Measurements from ENCODE around the gene ENO2.
A peak's percentile ranks its signal among the peaks of the same experiment; 100 is the strongest.

Gene ENO2

GRCh38 chr12:6932766-6933165, 18.4 kb downstream of the ENO2 start:
- H3K4me3 ChIP-seq (ENCODE audit: control insufficient read depth, low read depth, low read length): no peak overlapping the region
- TF ChIP-seq CTCF (IDR thresholded peaks at IDR 0.05; ENCODE audit: control insufficient read depth, insufficient read depth, low read depth, low read length, missing control alignments): no peak
- DNase-seq (ENCODE audit: low read depth): no peak

- DNase-seq (ENCODE audit: low read depth): no peak
- H3K4me3 ChIP-seq (ENCODE audit: control insufficient read depth, low read depth, low read length): no peak overlapping the region
- TF ChIP-seq CTCF (IDR thresholded peaks at IDR 0.05; ENCODE audit: control insufficient read depth, insufficient read depth, low read depth, low read length, missing control alignments): no peak
Measured at GRCh38 chr12:6934110-6934509, 19.7 kb downstream of the ENO2 start.

GRCh38 chr12:6935371-6936193, 21.2 kb downstream of the ENO2 start:
- TF ChIP-seq CTCF (IDR thresholded peaks at IDR 0.05; ENCODE audit: control insufficient read depth, insufficient read depth, low read depth, low read length, missing control alignments): no peak
- H3K4me3 ChIP-seq (ENCODE audit: control insufficient read depth, low read depth, low read length): no peak overlapping the region
- no peak for DNase-seq (ENCODE audit: low read depth)

GRCh38 chr12:6936194-6936635, 21.8 kb downstream of the ENO2 start:
- DNase-seq (ENCODE audit: low read depth): no peak
- no peak for TF ChIP-seq CTCF (IDR thresholded peaks at IDR 0.05; ENCODE audit: control insufficient read depth, insufficient read depth, low read depth, low read length, missing control alignments)
- H3K4me3 ChIP-seq (ENCODE audit: control insufficient read depth, low read depth, low read length): no peak overlapping the region

GRCh38 chr12:6936636-6937480, 22.5 kb downstream of the ENO2 start:
- no peak for TF ChIP-seq CTCF (IDR thresholded peaks at IDR 0.05; ENCODE audit: control insufficient read depth, insufficient read depth, low read depth, low read length, missing control alignments)
- H3K4me3 ChIP-seq (ENCODE audit: control insufficient read depth, low read depth, low read length): peak overlapping the region; percentile 49
- DNase-seq (ENCODE audit: low read depth): no peak

- DNase-seq (ENCODE audit: low read depth): peak; percentile 64
- peak; percentile 91 for TF ChIP-seq CTCF (IDR thresholded peaks at IDR 0.05; ENCODE audit: control insufficient read depth, insufficient read depth, low read depth, low read length, missing control alignments)
Measured at GRCh38 chr12:6937481-6938352, 23.3 kb downstream of the ENO2 start.

More at GRCh38 chr12:6937481-6938352, 23.3 kb downstream of the ENO2 start:
- H3K4me3 ChIP-seq (ENCODE audit: control insufficient read depth, low read depth, low read length): peak overlapping the region; percentile 49

All from AG09309 (cell line).